Stimulated activated CD4-positive, alpha-beta T cell treated with anti-CD3 and anti-CD28 coated beads, Interleukin-1b, Interleukin-23, amount 100 ng/mL, for 4 hours (primary cell): ENCODE results near the gene GLDN.
"Not testable (repeated sequence)": the region's sequence is repeated elsewhere in the genome, so short reads cannot be mapped to it uniquely, and the experiment has no call there.

Source experiments
- DNase-seq, 2 donors: peaks; one replicate each; pipeline ENCODE4 v3.0.0-alpha.2; 2020; ENCODE audit warnings: low read depth in 2 of 2

Gene GLDN

GRCh38 chr15:51386960-51387698 lies 45.7 kb downstream of the GLDN start:
- DNase-seq = no peak

GRCh38 chr15:51387699-51388041 lies 46.2 kb downstream of the GLDN start:
- DNase-seq = no peak

- no peak for DNase-seq
Observed at GRCh38 chr15:51388726-51389125, 47.3 kb downstream of the GLDN start.

- DNase-seq = no peak
Observed at GRCh38 chr15:51390241-51390965, 48.9 kb downstream of the GLDN start.

- no peak for DNase-seq
Observed at GRCh38 chr15:51390966-51391422, 49.5 kb downstream of the GLDN start.

- DNase-seq = no peak
Observed at GRCh38 chr15:51396921-51397320, 55.5 kb downstream of the GLDN start.

- DNase-seq = no peak
Observed at GRCh38 chr15:51398626-51399025, 57.2 kb downstream of the GLDN start.

GRCh38 chr15:51401051-51401780 lies 59.8 kb downstream of the GLDN start:
- no peak for DNase-seq

GRCh38 chr15:51401872-51402517 lies 60.5 kb downstream of the GLDN start:
- DNase-seq = no peak

GRCh38 chr15:51403072-51403878 lies 61.8 kb downstream of the GLDN start:
- no peak for DNase-seq

- no peak for DNase-seq
Observed at GRCh38 chr15:51403946-51404695, 62.7 kb downstream of the GLDN start.

- DNase-seq = no peak
Observed at GRCh38 chr15:51405693-51406523, 64.5 kb downstream of the GLDN start.

- DNase-seq = no peak
Observed at GRCh38 chr15:51414256-51414860, 72.9 kb downstream of the GLDN start.

- DNase-seq = no peak
Observed at GRCh38 chr15:51416129-51416528, 74.7 kb downstream of the GLDN start.

- not testable (repeated sequence) for DNase-seq
Observed at GRCh38 chr15:51423040-51423439, 81.6 kb downstream of the GLDN start.

GRCh38 chr15:51424780-51425179 lies 83.3 kb downstream of the GLDN start:
- DNase-seq = no peak

- no peak for DNase-seq
Observed at GRCh38 chr15:51425517-51426040, 84.1 kb downstream of the GLDN start.

- DNase-seq = no peak
Observed at GRCh38 chr15:51438526-51438925, 97.1 kb downstream of the GLDN start.
